NCI-H128 (cell line): ENCODE measurements around the gene ZP3.
A peak's percentile ranks its signal among the peaks of the same experiment; 100 is the strongest.
"Not testable (repeated sequence)": the region's sequence is repeated elsewhere in the genome, so short reads cannot be mapped to it uniquely, and the experiment has no call there.

ENCODE experiments used
- DNase-seq: peaks from one replicate; lab custom pipeline; 2025; ENCODE audit not compliant: unreplicated experiment; lab: John Stamatoyannopoulos, UW

The ZP3 gene

GRCh38 chr7:76424413-76425111, at the start of gene ZP3:
Gene ZP3 (plus strand): TSS chr7:76424950. CDS start chr7:76424965, 15 bp downstream.
- no peak for DNase-seq

GRCh38 chr7:76375251-76375650, 49.5 kb upstream of the ZP3 start:
- no peak for DNase-seq

- no peak for DNase-seq
Observed at GRCh38 chr7:76377186-76377918, 47.4 kb upstream of the ZP3 start.

- no peak for DNase-seq
Observed at GRCh38 chr7:76380623-76380966, 44.2 kb upstream of the ZP3 start.

- DNase-seq: no peak
Observed at GRCh38 chr7:76381814-76382213, 42.9 kb upstream of the ZP3 start.

- no peak for DNase-seq
Observed at GRCh38 chr7:76383089-76383944, 41.4 kb upstream of the ZP3 start.

GRCh38 chr7:76386691-76387260, 38.0 kb upstream of the ZP3 start:
- DNase-seq: no peak

- DNase-seq: not testable (repeated sequence)
Observed at GRCh38 chr7:76387789-76388188, 37.0 kb upstream of the ZP3 start.

- DNase-seq: no peak
Observed at GRCh38 chr7:76390092-76390491, 34.7 kb upstream of the ZP3 start.

GRCh38 chr7:76392531-76393115, 32.1 kb upstream of the ZP3 start:
- DNase-seq: no peak

GRCh38 chr7:76393116-76394031, 31.4 kb upstream of the ZP3 start:
- peak; percentile 73 for DNase-seq

- DNase-seq: no peak
Observed at GRCh38 chr7:76394957-76395356, 29.8 kb upstream of the ZP3 start.

GRCh38 chr7:76395605-76395964, 29.2 kb upstream of the ZP3 start:
- not testable (repeated sequence) for DNase-seq

- no peak for DNase-seq
Observed at GRCh38 chr7:76395965-76396726, 28.6 kb upstream of the ZP3 start.

- no peak for DNase-seq
Observed at GRCh38 chr7:76396864-76397263, 27.9 kb upstream of the ZP3 start.

- DNase-seq: no peak
Observed at GRCh38 chr7:76397409-76398183, 27.2 kb upstream of the ZP3 start.

- DNase-seq: no peak
Observed at GRCh38 chr7:76400248-76400647, 24.5 kb upstream of the ZP3 start.

- not testable (repeated sequence) for DNase-seq
Observed at GRCh38 chr7:76403097-76403496, 21.7 kb upstream of the ZP3 start.
